Measurements from ENCODE around the gene TMEM45B. TPM values are rescaled to one million over a fixed set of nuclear protein-coding genes. Genes with fewer than 3 reads are reported as not detected.
"Not testable (repeated sequence)": the region's sequence is repeated elsewhere in the genome, so short reads cannot be mapped to it uniquely, and the experiment has no call there.

TMEM45B gene
- total RNA-seq, 1 donor from 2014 or later: 1.8 TPM

DNA sequence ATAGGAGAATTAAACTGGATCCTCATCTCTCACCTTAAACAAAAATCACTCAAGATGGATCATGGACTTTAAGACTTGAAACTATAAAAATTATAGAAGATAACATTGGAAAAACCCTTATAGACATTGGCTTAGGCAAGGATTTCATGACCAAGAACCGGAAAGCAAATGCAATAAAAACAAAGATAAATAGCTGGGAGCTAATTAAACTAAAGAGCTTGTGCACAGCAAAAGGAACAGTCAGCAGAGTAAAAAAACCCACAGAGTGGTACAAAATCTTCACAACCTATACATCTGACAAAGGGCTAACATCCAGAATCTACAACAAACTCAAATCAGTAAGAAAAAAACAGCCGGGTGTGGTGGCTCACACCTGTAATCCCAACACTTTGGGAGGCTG lies 7.4 kb upstream of the TMEM45B start:
- DNase-seq (ENCODE audit: low read depth, low spot score): not testable (repeated sequence)

DNA sequence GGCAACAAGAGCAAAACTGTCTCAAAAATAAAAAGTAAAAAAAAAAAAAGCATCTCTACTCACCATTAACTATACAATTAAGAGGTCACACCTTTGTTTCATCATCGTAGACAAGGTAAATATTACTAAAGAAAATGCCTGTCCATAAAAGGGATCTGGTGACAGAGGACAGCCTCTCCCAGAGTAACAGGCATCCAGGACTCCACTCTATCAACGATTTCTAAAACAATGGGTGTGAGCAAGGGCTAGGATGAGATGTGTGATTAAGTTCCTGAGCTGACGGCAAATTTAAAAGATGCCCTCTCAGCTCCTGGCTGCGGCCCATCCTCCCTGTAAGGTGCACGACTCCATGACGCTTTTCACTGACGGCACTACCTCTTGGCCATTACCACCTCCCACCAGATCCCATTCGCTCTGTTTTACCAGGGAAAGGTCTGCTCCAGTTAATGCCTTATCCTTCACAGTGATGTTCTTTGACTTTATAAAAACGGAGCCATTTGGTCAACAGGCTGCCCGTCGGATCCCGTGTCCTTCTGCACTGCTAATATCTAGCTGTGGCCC lies 2.3 kb upstream of the TMEM45B start:
- DNase-seq (ENCODE audit: low read depth, low spot score): no peak

DNA sequence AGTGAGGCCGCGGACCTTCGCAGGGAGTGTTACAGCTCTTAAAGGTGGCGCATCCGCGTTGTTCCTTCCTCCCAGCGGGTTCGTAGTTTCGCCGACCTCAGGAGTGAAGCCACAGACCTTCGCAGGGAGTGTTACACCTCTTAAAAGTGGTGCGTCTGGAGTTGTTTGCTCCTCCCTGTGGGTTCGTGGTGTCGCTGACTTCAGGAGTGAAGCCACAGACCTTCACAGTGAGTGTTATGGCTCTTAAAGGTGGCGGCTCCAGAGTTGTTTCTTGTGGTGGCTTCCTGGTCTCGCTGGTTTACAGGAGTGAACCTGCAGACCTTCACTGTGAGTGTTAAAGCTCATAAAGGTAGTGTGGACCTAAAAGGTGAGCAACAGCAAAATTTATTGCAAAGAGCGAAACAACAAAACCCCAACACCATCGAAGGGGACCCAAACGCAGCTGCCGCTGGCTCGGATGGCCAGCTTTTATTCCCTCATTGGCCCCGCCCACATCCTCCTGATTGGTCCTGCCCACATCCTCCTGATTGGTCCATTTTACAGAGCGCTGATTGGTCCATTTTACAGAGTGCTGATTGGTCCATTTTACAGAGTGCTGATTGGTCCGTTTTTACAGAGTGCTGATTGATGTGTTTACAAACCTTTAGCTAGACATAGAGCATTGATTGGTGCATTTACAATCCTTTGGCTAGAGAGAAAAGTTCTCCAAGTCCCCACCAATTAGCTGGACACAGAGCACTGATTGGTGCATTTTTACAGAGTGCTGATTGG lies 1.2 kb upstream of the TMEM45B start:
- no peak for DNase-seq (ENCODE audit: low read depth, low spot score)

DNA sequence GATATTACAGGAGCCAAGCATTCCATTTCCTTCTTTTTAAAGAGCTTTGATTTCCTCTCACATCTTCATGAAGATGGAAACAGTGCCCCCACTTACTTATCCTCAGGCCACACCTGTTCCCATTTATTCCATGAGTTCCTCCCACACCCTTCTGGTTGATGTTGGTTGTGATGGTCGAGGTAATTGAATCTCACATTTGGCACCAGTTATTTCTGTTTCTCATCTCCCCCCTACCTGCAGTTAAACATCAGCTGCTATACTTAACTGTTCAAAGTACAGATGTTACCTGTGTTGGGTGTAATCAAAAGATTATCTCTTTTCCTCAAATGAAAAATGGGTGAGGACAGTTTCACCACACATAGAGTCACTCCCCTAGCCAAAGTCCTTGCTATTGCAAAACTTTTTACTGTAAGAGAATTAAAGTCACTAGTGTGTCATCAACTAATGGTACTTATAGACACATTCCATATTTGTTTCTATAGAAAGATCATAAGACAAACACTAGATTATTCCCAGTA lies 1.9 kb downstream of the TMEM45B start:
- DNase-seq (ENCODE audit: low read depth, low spot score): no peak

DNA sequence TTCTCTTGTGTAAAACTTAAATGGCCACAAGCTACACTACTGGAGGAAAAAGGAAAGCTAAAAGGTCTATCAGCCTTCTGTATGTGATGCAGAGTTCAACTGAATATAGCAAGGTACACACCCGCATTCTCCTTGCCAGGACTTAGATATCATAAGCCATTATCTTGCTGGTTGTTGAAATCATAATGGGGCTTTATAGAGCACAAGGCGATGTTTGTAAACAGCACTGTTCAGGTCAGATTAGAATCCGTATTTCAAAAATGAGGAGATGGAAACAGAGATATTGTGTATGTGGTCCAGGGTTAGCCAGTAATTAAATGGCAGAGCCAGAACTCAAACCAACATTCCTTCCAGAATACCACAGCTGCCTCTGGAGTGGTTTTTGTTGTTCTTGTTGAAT lies 2.6 kb downstream of the TMEM45B start:
- DNase-seq (ENCODE audit: low read depth, low spot score): not testable (repeated sequence)

DNA sequence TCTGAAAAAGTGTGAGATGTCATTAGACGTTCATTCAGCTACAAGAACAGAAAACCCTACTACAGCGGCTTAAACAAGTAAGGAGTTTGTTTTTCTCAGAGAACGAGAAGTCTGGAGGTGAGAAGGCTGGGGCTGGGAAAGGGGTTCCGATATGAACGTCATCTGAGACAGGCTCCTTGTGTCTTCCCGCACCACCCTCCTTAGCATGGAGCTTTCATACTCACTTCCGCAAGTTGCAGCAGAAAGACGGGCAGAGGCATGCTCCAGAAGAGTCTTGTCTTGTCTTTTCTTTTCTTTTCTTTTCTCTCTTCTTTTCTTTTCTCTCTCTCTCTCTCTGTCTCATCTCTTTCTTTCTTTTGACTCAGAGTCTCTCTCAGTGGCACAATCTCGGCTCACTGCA lies 3.6 kb downstream of the TMEM45B start:
- DNase-seq (ENCODE audit: low read depth, low spot score): no peak

DNA sequence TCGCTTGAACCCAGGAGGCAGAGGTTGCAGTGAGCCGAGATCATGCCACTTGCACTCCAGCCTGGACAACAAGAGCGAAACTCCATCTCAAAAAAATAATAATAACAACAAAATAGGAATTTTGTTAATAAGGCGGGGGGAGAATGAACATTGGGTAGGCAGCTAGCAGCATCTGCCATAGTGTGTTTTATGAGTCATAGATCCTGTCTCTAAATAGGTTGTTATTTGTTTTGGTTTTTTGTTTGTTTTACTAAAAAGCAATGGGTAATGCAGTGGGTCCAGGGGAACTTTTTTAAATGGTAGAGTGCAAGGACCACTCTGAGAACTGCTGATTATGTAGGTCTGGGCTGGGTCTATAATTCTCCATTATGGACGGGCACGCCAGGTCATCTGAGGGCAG lies 4.6 kb downstream of the TMEM45B start:
- not testable (repeated sequence) for DNase-seq (ENCODE audit: low read depth, low spot score)

DNA sequence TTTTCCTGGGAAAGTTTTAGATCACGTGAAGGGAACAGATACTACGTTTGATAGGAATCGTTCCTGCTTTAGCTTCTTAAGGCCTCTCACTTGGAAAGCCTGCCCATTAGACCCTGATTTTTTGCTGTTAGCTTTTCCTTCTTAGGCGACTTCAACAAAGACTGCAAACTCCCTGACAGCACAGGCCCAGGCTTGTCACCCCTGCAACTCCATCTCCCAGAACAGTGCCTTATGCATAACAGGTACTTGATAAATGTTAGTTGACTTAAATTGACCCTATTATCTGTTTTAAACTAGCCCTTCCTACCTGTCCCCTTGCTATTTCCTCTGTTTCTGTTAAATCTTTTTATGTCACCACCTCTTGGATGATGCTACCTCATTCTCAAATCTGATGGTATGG lies 7.6 kb downstream of the TMEM45B start:
- DNase-seq (ENCODE audit: low read depth, low spot score): not testable (repeated sequence)

DNA sequence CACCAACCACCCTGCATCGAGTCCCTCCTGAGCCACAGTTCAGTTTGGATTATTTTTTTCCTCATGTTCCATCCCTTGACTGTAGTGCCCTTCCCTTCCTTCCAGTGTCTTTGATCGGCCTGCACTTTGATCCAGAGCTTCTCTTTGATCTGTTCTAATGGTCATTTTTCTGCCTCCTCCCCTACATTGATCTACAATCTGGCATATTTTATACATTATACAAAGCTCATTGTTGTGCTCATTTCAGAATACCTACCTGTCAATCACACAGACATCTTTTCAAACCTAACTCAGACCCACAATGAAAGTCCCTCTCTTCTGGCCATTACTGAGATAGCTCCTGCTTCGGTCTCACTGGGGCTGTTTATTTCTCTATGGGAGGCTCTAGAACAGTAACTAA lies 8.2 kb downstream of the TMEM45B start:
- not testable (repeated sequence) for DNase-seq (ENCODE audit: low read depth, low spot score)

DNA sequence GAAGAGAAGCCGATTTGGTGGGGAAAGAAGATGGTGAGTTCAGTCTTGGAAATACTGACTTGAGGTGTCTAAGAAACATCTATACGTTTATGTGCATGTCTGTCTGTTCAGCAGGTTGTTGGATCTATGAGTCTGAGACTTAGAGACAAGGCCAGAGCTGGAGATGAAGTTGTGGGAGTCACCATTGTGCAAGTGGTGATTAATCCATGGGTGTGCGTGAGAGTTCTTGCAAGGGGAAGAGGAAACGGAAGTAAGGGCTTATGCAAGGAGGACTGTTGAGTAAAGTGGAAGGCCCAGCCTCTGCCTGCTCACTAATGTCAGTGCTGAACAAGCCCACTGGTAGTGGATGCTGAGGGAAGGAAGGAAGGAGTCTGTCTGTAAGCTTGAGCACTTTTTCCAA lies 9.7 kb downstream of the TMEM45B start:
- peak; percentile 68 for DNase-seq (ENCODE audit: low read depth, low spot score)

DNA sequence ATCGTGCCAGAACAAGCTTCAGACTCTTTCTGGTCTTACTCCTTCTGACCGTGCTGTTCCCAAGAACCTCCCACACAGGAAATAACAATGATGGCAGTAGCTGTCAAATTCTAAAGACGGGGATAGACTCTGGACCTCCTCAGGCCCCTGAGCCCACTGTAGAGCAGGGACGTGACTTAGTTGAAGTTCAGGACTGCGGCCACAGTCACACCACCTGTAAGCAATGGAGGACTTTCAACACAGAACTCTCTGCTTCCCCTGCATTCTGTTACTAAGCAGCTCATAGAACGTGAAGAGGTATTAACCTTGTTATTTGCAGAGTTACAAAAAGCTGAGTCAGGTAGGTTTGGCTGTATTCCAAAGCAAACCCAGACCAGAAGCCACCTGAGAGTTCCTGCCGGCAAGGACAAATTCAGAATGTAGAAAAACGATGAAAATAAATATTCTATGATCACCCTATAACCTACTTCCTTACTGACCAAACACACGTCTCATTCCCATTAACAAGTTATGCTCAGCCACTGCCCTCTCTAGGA lies 12.7 kb downstream of the TMEM45B start:
- no peak for DNase-seq (ENCODE audit: low read depth, low spot score)

DNA sequence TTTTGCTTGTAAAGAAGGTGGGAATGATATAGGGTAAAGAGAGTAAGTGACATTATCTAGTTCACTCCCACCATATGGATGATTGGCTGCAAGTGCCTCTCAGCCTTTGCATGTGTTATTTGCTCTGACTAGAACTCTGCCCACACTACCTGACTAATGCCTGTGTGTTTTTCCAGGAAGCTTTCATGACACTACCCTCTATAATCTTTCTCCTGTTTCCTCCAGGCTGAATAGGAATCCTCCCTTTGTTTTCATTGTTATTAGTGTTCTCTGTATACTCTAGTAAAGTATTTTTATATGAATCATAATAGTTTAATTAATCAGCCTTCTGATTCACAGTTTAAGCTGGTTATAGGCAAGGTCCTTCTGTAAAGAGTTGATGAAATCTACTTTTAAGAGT lies 13.8 kb downstream of the TMEM45B start:
- DNase-seq (ENCODE audit: low read depth, low spot score): peak; percentile 10

DNA sequence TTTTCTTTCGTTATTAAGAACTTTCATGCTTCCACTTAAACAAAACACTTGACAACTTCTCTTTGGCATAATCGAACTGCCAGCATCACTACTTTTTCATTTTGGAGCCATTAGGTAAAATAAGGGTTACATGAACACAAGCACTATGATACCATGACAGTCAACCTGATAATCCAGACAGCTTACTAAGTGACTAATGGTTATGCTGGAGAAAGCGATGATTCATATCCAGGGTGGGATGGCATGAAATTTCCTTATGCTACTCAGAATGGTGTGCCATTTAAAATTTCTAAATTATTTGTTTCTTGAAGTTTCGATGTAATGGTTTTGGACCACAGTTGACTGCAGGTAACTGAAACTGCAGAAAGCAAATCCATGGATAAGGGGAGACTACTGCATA lies 15.6 kb downstream of the TMEM45B start:
- DNase-seq (ENCODE audit: low read depth, low spot score): not testable (repeated sequence)

DNA sequence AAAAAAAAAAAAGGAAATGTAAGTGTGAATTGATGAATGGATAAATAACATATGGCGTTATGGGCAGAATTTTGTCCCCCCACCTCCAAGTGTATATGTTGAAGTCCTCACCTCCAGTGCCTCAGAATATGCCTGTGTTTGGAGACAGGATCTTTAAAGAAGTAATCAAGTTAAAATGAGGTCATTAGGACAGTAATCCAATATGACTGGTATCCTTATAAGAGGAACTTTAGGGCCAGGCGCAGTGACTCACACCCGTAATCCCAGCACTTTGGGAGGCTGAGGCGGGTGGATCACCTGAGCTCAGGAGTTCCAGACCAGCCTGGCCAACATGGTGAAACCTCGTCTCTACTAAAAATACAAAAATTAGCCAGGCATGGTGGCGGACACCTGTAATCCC lies 17.6 kb downstream of the TMEM45B start:
- not testable (repeated sequence) for DNase-seq (ENCODE audit: low read depth, low spot score)

DNA sequence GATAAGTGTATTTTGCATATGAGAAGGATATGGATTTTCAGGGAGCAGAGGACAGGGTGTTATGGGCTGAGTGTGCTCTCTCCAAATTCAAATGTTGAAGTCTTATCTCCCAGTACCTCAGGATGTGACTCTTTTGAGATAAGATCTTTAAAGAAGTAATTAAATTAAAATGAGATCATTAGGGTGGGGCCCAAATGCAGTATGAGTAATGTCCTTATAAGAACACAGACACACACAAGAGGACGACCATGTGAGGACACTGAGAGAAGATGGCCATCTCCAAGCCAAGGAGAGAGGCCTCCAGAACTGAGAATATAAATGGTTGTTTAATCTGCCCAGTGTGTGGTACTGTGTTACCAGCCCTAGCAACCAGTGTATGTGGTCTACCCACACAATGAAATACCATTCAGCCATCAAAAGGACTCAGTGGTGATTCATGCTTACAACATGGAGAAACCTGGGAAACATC lies 20.8 kb downstream of the TMEM45B start:
- DNase-seq (ENCODE audit: low read depth, low spot score): not testable (repeated sequence)

DNA sequence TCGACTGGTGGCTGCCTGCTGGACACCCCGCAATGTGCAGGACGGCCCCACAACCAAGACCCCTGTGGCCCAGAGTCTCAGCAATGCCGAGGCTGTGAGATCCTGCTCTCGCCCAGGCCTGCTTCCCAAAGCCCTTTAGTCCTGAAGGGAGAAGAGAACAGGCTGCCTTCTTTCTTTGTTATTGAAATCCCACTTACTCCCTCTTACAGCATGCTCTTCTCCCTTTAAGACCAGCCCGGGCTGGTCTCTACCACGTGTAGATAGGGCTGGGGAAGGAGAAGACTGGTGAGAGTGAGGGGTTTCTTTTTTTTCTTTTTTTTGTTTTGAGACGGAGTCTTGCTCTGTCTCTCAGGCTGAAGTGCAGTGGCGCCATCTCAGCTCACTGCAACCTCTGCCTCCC lies 21.3 kb downstream of the TMEM45B start:
- no peak for DNase-seq (ENCODE audit: low read depth, low spot score)

DNA sequence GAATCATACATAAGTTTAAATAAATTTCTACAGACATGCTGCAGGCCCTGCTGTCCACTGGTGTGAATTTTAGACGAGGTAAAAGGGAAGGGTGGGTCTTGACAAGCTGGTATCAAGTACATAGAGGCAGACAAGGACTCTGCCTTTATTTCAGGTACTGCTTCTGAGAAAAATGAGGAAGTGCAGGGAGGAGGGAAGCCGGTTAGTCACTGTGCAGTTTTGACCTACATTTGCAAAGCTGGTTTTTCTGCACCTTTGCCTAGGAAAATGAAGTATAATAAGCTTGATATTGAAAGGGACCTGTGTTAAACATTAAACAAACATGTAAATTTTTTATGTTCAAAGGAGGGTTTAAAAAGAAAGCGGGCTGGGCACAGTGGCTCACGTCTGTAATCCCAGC lies 24.6 kb downstream of the TMEM45B start:
- DNase-seq (ENCODE audit: low read depth, low spot score): no peak

DNA sequence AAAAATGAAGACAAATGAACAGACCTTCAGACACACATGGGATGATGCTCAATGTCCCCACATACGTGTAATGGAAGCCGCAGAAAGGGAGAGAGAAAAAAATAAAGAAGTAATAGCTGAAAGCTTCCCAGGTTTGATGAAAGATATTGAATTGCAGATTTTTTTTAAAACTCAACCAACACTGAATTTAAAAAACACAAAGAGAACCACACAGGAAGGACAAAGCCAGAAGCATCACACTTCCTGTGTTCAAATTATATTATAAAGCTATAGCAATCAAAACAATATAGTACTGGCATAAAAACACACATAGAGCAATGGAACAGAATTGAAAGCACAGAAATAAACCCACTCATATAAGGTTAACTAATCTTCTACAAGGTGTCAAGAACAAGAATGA lies 26.5 kb downstream of the TMEM45B start:
- DNase-seq (ENCODE audit: low read depth, low spot score): no peak

DNA sequence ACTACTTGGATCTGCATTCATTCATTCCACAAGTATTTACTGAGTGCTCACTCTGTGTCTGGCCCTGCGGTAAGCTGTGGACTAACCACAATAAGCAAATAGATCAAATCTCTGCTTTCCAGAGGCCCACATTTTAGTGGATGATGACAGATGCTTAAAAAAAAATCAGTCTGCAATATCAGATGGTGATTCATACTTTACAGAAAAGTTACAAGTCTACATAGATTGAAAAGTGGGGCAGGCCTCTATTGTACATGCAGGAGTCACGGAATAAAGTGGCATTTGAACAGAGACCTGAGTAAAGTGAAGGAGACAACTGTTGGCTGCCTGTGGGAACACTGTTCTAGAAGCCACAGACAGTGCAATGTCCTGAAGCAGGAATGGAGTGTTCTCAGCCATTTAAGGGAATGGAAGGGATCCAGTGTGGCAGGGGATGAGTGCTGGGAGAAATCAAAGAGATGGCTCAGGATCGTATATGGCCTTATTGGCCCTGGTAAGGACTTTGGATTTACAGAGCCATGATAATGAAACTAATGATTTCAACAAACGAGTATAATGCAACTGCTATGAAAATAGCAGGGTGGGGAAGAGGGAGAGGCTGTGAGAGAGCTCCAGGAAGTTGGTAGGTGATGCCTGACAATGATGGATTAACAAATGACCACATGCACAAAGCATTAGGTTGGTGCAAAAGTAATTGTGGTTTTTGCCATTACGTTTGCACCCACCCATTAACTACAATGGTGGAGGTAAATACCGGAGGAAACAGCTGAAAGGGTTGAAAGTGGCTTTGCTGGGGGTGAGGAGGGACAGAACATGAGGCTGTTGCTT lies 31.1 kb downstream of the TMEM45B start:
- no peak for DNase-seq (ENCODE audit: low read depth, low spot score)

DNA sequence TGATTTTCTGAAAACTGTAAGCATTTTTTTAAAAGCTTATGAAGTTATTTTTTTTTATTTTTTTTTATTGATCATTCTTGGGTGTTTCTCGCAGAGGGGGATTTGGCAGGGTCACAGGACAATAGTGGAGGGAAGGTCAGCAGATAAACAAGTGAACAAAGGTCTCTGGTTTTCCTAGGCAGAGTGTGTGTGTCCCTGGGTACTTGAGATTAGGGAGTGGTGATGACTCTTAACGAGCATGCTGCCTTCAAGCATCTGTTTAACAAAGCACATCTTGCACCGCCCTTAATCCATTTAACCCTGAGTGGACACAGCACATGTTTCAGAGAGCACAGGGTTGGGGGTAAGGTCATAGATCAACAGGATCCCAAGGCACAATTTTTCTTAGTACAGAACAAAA lies 31.7 kb downstream of the TMEM45B start:
- DNase-seq (ENCODE audit: low read depth, low spot score): not testable (repeated sequence)

DNA sequence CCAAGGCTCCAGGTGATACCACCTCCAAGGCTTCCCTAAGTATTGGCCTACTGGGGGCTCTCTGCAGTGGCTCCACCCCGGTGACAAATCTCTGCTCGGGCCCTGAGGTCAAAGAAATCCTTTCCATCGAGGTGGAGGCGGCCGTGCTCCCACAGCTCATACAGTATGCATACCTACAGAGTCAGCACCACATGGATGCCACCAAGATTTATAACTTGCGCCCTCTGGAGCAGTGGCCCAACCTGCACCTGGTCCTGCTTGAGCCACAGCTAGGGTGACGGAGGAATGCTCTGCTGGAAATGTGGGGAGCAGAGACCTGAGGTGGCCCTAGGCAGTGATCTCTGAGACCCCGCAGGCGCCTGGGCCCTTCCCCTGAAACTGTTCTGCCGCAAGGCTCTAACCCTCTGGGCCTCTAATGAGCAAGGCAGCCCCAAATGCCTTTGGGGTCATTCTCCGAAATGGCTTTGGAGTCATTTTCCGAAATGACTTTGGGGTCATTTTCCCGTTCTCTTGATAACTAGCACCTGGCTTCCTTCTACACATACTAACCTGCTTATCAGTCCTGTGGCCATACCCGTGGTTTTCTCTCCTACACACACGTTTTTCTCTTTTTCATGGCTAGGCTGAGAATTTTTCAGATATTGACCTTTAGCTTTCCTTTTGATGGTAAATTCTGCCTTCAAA lies 33.9 kb downstream of the TMEM45B start:
- no peak for DNase-seq (ENCODE audit: low read depth, low spot score)
